B cell (primary cell): ENCODE data around the gene CTNNA1. TPM values are rescaled to one million over a fixed set of nuclear protein-coding genes. Genes with fewer than 3 reads are reported as not detected.

Source experiments
- ATAC-seq: fragments of 200-7000 bp; cut with Tn5 transposase; one replicate; pipeline ENCODE4 v1.10.0; 2021; ENCODE audit warnings: low read depth, mild to moderate bottlenecking, moderate number of reproducible peaks, moderate library complexity
- CTCF ChIA-PET: fragments of 350-600 bp; sonication (Branson Sonifier 250); formaldehyde crosslinking; loops from one replicate; lab custom pipeline; 2021; ENCODE audit warnings: antibody characterized with exemption, inconsistent platforms; lab: Charles Lee
- POLR2A ChIA-PET: fragments of 350-600 bp; sonication (Branson Sonifier 250); formaldehyde crosslinking; loops from one replicate; lab custom pipeline; 2021; ENCODE audit warnings: antibody characterized with exemption; lab: Charles Lee
- DNase-seq: peaks from one replicate; pipeline ENCODE4 v3.0.0; 2013
- H2AFZ ChIP-seq: 2 replicates; pipeline ENCODE4 v1.6.1; 2012; ENCODE audit warnings: mild to moderate bottlenecking, low read depth, low read length; ENCODE audit not compliant: insufficient read depth, poor library complexity, severe bottlenecking
- H3K27ac ChIP-seq, 2 donors: 1 replicate in 1 of 2; 2 replicates in 1 of 2; pipeline ENCODE4 v1.5.1; 2012 to 2013; ENCODE audit warnings: low read length in 2 of 2, mild to moderate bottlenecking in 2 of 2, moderate library complexity in 1 of 2
- H3K27me3 ChIP-seq, 4 experiments: fragments of 200-600 bp in 1 of 4; sonication (generic) in 1 of 4; replicated peaks in 1 of 4; 1 replicate in 2 of 4; 2 replicates in 2 of 4; pipeline versions ENCODE4 v1.6.1 to v1.7.0; 2013 to 2016; ENCODE audit warnings: low read length in 3 of 4, mild to moderate bottlenecking in 2 of 4, mixed read lengths in 1 of 4, moderate library complexity in 1 of 4; ENCODE audit not compliant: insufficient read depth in 4 of 4, control insufficient read depth in 3 of 4; ENCODE audit errors: control extremely low read depth in 1 of 4
- H3K36me3 ChIP-seq, 2 experiments: replicated peaks in 1 of 2; 1 replicate in 1 of 2; 2 replicates in 1 of 2; pipeline versions ENCODE4 v1.6.1 to v1.7.1; 2013; ENCODE audit warnings: low read length in 1 of 2; ENCODE audit not compliant: insufficient read depth in 2 of 2, control insufficient read depth in 1 of 2; ENCODE audit errors: control extremely low read depth in 1 of 2, extremely low read depth in 1 of 2
- H3K4me1 ChIP-seq, 2 donors: fragments of 200-600 bp in 1 of 2; sonication (generic) in 1 of 2; 1 replicate in 1 of 2; 2 replicates in 1 of 2; pipeline versions ENCODE4 v1.5.1 to v1.6.1; 2013 to 2017; ENCODE audit warnings: low read length in 2 of 2; ENCODE audit not compliant: control insufficient read depth in 2 of 2, insufficient read depth in 2 of 2
- H3K4me2 ChIP-seq: replicated peaks from 2 replicates; pipeline ENCODE3; 2012; ENCODE audit warnings: mild to moderate bottlenecking, low read depth, low read length; ENCODE audit not compliant: poor library complexity, severe bottlenecking
- H3K4me3 ChIP-seq, 5 experiments: fragments of 200-600 bp in 1 of 5; sonication (generic) in 1 of 5; 1 replicate in 3 of 5; 2 replicates in 2 of 5; pipeline versions ENCODE4 v1.5.1 to v1.7.0; 2011 to 2016; ENCODE audit warnings: low read length in 4 of 5, mild to moderate bottlenecking in 4 of 5, low read depth in 2 of 5, control low read depth in 1 of 5, moderate library complexity in 1 of 5; ENCODE audit not compliant: insufficient read depth in 1 of 5; ENCODE audit errors: control extremely low read depth in 1 of 5, extremely low read depth in 1 of 5
- H3K79me2 ChIP-seq: fragments of 200-600 bp; sonication (generic); one replicate; pipeline ENCODE4 v1.6.0; 2016; ENCODE audit warnings: low read length; ENCODE audit not compliant: control insufficient read depth, insufficient read depth
- H3K9ac ChIP-seq: fragments of 200-600 bp; sonication (generic); 2 replicates; pipeline ENCODE4 v1.6.1; 2017; ENCODE audit warnings: mild to moderate bottlenecking, low read length, moderate library complexity
- H3K9me3 ChIP-seq, 3 donors: one replicate each; pipeline versions ENCODE4 v1.6.1 to v1.7.1; 2013; ENCODE audit warnings: low read length in 2 of 3; ENCODE audit not compliant: control insufficient read depth in 2 of 3, insufficient read depth in 1 of 3; ENCODE audit errors: control extremely low read depth in 1 of 3
- H4K20me1 ChIP-seq: 2 replicates; pipeline ENCODE4 v1.6.0; 2012; ENCODE audit warnings: mild to moderate bottlenecking, low read length; ENCODE audit not compliant: insufficient read depth, control insufficient read depth, poor library complexity, severe bottlenecking
- H3K27ac Mint-ChIP-seq: one replicate; pipeline ENCODE4 v1.8.0; 2021; ENCODE audit warnings: mixed read lengths
- H3K27me3 Mint-ChIP-seq: one replicate; pipeline ENCODE4 v1.8.0; 2021; ENCODE audit warnings: mixed read lengths
- H3K4me1 Mint-ChIP-seq: one replicate; pipeline ENCODE4 v1.8.0; 2021; ENCODE audit warnings: mixed read lengths
- H3K4me3 Mint-ChIP-seq: one replicate; pipeline ENCODE4 v1.8.0; 2021; ENCODE audit warnings: mixed read lengths
- H3K9me3 Mint-ChIP-seq: one replicate; pipeline ENCODE4 v1.8.0; 2022; ENCODE audit warnings: mixed read lengths; ENCODE audit not compliant: insufficient read depth
- EZH2 ChIP-seq: IDR thresholded peaks from 2 replicates; pipeline ENCODE4 v1.6.1; 2012; ENCODE audit warnings: borderline replicate concordance, low read depth, mild to moderate bottlenecking, moderate library complexity, low read length; ENCODE audit not compliant: insufficient read depth, poor library complexity, severe bottlenecking
- WGBS: methylation state at CpG from one replicate; pipeline ENCODE4 v1.1.5; 2013; ENCODE audit warnings: missing lambda C conversion rate; ENCODE audit not compliant: insufficient coverage; 5-methylcytosine and 5-hydroxymethylcytosine counted together
- intact Hi-C: fragments of 100-400 bp; cut with micrococcal nuclease; formaldehyde crosslinking; loops from one replicate; pipeline ENCODE4 v1.10.0; 2022
- polyA plus RNA-seq: library from polyadenylated mRNA; depleted of rRNA; stranded (reverse); fragments of >200 nt; gene quantifications from 2 replicates; pipeline ENCODE4 v1.2.3, GENCODE V29; 2012
- total RNA-seq, 2 donors: library from RNA; stranded (reverse); fragments of 120-200 nt in 1 of 2; gene quantifications; 1 replicate in 1 of 2; 2 replicates in 1 of 2; pipeline versions ENCODE4 v1.2.3 to v1.2.4, GENCODE V29; 2013 to 2022
- TF ChIP-seq, protein P1 (sequence below): fragments of 200-600 bp; IDR thresholded peaks from one replicate; pipeline ENCODE4 v1.8.0; 2022; ENCODE audit warnings: antibody characterized with exemption, mild to moderate bottlenecking

CTNNA1 gene
- total and polyA plus RNA-seq, 2 donors (not counting 1 experiment from before 2014, with no cell fraction given): 22.7 to 96.0 TPM

DNA sequence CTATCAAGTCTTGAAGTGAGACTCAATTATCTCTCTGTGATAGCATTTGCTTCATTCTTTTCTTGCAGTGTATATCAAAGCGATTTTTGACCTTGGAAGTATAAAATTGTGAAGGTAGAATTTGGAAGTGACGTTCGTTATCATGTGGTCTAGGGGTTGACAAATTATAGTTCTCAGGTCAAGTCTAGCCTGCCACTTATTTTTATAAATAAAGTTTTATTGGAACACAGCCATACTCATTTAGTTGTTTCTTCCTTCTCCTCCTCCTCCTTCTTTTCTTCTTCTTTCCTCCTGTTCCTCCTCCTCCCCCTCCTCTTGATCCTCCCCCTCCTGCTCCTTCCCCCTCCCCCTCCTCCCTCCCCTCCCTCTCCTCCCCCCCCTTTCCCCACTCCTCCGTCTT, 83.9 kb downstream of the CTNNA1 start:
- TF ChIP-seq EZH2: no peak
- TF ChIP-seq, protein P1, sequence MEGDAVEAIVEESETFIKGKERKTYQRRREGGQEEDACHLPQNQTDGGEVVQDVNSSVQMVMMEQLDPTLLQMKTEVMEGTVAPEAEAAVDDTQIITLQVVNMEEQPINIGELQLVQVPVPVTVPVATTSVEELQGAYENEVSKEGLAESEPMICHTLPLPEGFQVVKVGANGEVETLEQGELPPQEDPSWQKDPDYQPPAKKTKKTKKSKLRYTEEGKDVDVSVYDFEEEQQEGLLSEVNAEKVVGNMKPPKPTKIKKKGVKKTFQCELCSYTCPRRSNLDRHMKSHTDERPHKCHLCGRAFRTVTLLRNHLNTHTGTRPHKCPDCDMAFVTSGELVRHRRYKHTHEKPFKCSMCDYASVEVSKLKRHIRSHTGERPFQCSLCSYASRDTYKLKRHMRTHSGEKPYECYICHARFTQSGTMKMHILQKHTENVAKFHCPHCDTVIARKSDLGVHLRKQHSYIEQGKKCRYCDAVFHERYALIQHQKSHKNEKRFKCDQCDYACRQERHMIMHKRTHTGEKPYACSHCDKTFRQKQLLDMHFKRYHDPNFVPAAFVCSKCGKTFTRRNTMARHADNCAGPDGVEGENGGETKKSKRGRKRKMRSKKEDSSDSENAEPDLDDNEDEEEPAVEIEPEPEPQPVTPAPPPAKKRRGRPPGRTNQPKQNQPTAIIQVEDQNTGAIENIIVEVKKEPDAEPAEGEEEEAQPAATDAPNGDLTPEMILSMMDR: no peak
- H3K9me3 Mint-ChIP-seq: peaks cover 2% of the 10 kb centered on the region

DNA sequence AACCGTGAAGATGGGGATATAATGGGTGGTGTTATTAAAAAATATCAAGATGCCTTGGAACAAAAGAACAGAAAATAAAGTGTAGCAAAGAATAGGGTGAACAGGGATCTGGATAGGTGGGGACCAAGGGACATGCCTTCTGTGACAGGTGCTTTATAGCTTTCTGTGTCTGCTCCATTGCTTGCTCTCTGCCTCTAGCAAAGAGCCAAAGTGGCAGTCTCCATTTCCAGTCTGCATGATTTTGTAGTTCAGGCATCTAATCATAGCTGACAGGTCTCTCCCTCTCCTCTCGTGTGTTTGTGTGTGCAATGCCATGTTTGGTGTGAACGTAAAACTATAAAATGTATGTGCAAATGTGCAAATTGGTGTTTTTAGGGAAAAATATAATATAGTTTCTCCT, 86.9 kb downstream of the CTNNA1 start:
- no peak overlapping the region for H3K9ac ChIP-seq
- ATAC-seq (no peak), DNase-seq (no peak)
- Mint-ChIP-seq H3K9me3 (peaks cover 2% of the 10 kb centered on the region), H3K27me3 (no peaks in the 10 kb centered on the region), H3K4me3 (no peak overlapping the region), H3K4me1 (peaks cover 2% of the 10 kb centered on the region), H3K27ac (no peak overlapping the region)
- no peak overlapping the region for H2AFZ ChIP-seq
- H3K79me2 ChIP-seq: peaks cover 4% of the 10 kb centered on the region
- H4K20me1 ChIP-seq: peaks cover 5% of the 10 kb centered on the region
- ChIA-PET POLR2A (no interaction called here), CTCF (interaction anchor here (0.6 to 1.0 kb wide), 2 partner anchors 18 to 583 kb away, joined by 3 read pairs; no protein-coding TSS in a partner anchor)
- no peak overlapping the region for H3K4me2 ChIP-seq
- TF ChIP-seq EZH2: no peak
- TF ChIP-seq, protein P1: no peak
- no peaks in the 10 kb centered on the region for H3K4me1 ChIP-seq
- H3K9me3 ChIP-seq: no peaks in the 10 kb centered on the region
- H3K36me3 ChIP-seq: no peaks in the 10 kb centered on the region
- H3K27me3 ChIP-seq: no peaks in the 10 kb centered on the region
- 100% methylated on average over 1 of the region's 3 CpGs for WGBS
- H3K27ac ChIP-seq: no peak overlapping the region
- H3K4me3 ChIP-seq: no peak overlapping the region
- intact Hi-C loops: no loop called here

More for the DNA sequence above, 83.9 kb downstream of the CTNNA1 start:
- intact Hi-C loops: no loop called here
- Histone ChIP-seq H3K36me3 (no peaks in the 10 kb centered on the region), H3K27ac (no peak overlapping the region), H3K4me3 (no peak overlapping the region), H3K9ac (no peak overlapping the region), H3K27me3 (no peaks in the 10 kb centered on the region), H3K4me1 (no peaks in the 10 kb centered on the region), H4K20me1 (peaks cover 5% of the 10 kb centered on the region), H3K4me2 (no peak overlapping the region), H3K79me2 (no peaks in the 10 kb centered on the region), H3K9me3 (no peaks in the 10 kb centered on the region), H2AFZ (no peak overlapping the region)
- WGBS: no CpG with 5 or more reads among the region's 4 CpGs
- ChIA-PET CTCF (no interaction called here), POLR2A (no interaction called here)
- ATAC-seq (no peak), DNase-seq (no peak)
- Mint-ChIP-seq H3K4me3 (no peak overlapping the region), H3K27ac (no peak overlapping the region), H3K27me3 (no peaks in the 10 kb centered on the region), H3K4me1 (peaks cover 3% of the 10 kb centered on the region)
